Naive B cell (primary cell): ENCODE data around the gene CACNA2D3. TPM values are rescaled to one million over a fixed set of nuclear protein-coding genes. Genes with fewer than 3 reads are reported as not detected.

Experiments
- ATAC-seq, 2 donors: fragments of 150-1000 bp; cut with Tn5 transposase; 2 replicates each; pipeline ENCODE4 v1.10.0; 2021; ENCODE audit warnings: low read depth in 2 of 2, mild to moderate bottlenecking in 2 of 2, moderate library complexity in 2 of 2
- DNase-seq: peaks from one replicate; pipeline ENCODE4 v3.0.0; 2022
- H3K27ac Mint-ChIP-seq, 6 donors: one replicate each; pipeline ENCODE4 v1.8.0; 2020 to 2022; ENCODE audit warnings: mild to moderate bottlenecking in 6 of 6, mixed read lengths in 6 of 6, moderate library complexity in 5 of 6, inconsistent platforms in 2 of 6
- H3K27me3 Mint-ChIP-seq, 3 donors: one replicate each; pipeline ENCODE4 v1.8.0; 2021 to 2022; ENCODE audit warnings: mixed read lengths in 3 of 3, mild to moderate bottlenecking in 1 of 3
- H3K36me3 Mint-ChIP-seq, 2 donors: one replicate each; pipeline ENCODE4 v1.8.0; 2020 to 2022; ENCODE audit warnings: mixed read lengths in 2 of 2, inconsistent platforms in 1 of 2, mild to moderate bottlenecking in 1 of 2
- H3K4me1 Mint-ChIP-seq, 3 donors: one replicate each; pipeline ENCODE4 v1.8.0; 2020 to 2022; ENCODE audit warnings: mixed read lengths in 3 of 3, inconsistent platforms in 1 of 3, mild to moderate bottlenecking in 1 of 3, moderate library complexity in 1 of 3
- H3K4me3 Mint-ChIP-seq, 8 donors: one replicate each; pipeline ENCODE4 v1.8.0; 2020 to 2022; ENCODE audit warnings: mild to moderate bottlenecking in 8 of 8, mixed read lengths in 8 of 8, moderate library complexity in 8 of 8, inconsistent platforms in 2 of 8
- H3K9me3 Mint-ChIP-seq, 7 donors: one replicate each; pipeline ENCODE4 v1.8.0; 2020 to 2022; ENCODE audit warnings: mixed read lengths in 7 of 7, mild to moderate bottlenecking in 5 of 7, inconsistent platforms in 2 of 7, moderate library complexity in 1 of 7
- polyA plus RNA-seq, 6 donors: library from polyadenylated mRNA; unstranded; fragments of 300-500 nt; fragmentation: Illumina TruSeq; gene quantifications; one replicate each; pipeline ENCODE4 v1.2.3, GENCODE V29; 2021; ENCODE audit warnings: low read depth in 6 of 6

The CACNA2D3 gene
- polyA plus RNA-seq, 6 donors from 2014 or later, result not detected

- ATAC-seq (no peak), DNase-seq (no peak)
- Mint-ChIP-seq H3K27ac (no peak overlapping the region), H3K9me3 (peaks cover 10 to 31% (median 14%) of the 10 kb centered on the region in 7 donors), H3K4me3 (no peak overlapping the region), H3K4me1 (no peaks in the 10 kb centered on the region), H3K27me3 (no peaks in the 10 kb centered on the region), H3K36me3 (no peaks in the 10 kb centered on the region)
These were observed 405.6 kb downstream of the CACNA2D3 start for GRCh38 chr3:54527953-54528352.

GRCh38 chr3:54528668-54529067 lies 406.3 kb downstream of the CACNA2D3 start:
- Mint-ChIP-seq H3K9me3 (peaks cover 9 to 31% (median 14%) of the 10 kb centered on the region in 7 donors), H3K4me1 (no peaks in the 10 kb centered on the region), H3K4me3 (no peak overlapping the region), H3K27me3 (no peaks in the 10 kb centered on the region), H3K36me3 (no peaks in the 10 kb centered on the region), H3K27ac (no peak overlapping the region)
- ATAC-seq, result no peak
- no peak for DNase-seq

- Mint-ChIP-seq H3K9me3 (peaks cover 6 to 30% (median 14%) of the 10 kb centered on the region in 7 donors), H3K36me3 (no peaks in the 10 kb centered on the region), H3K27ac (no peak overlapping the region)
These were observed 407.7 kb downstream of the CACNA2D3 start for GRCh38 chr3:54530091-54530490.

GRCh38 chr3:54530944-54531343 lies 408.6 kb downstream of the CACNA2D3 start:
- Mint-ChIP-seq H3K36me3 (no peaks in the 10 kb centered on the region), H3K9me3 (peaks cover 2 to 22% (median 10%) of the 10 kb centered on the region in 7 donors), H3K4me1 (no peaks in the 10 kb centered on the region), H3K27me3 (no peaks in the 10 kb centered on the region), H3K4me3 (no peak overlapping the region), H3K27ac (no peak overlapping the region)
- DNase-seq, result no peak
- no peak for ATAC-seq

More at GRCh38 chr3:54530091-54530490, 407.7 kb downstream of the CACNA2D3 start:
- no peaks in the 10 kb centered on the region for H3K27me3 Mint-ChIP-seq
- ATAC-seq (no peak), DNase-seq (no peak)
- no peak overlapping the region for H3K4me3 Mint-ChIP-seq
- no peaks in the 10 kb centered on the region for H3K4me1 Mint-ChIP-seq

- DNase-seq, result no peak
- Mint-ChIP-seq H3K9me3 (peaks cover 2 to 14% (median 8%) of the 10 kb centered on the region in 7 donors), H3K4me3 (no peak overlapping the region), H3K27ac (no peak overlapping the region), H3K27me3 (no peaks in the 10 kb centered on the region), H3K4me1 (no peaks in the 10 kb centered on the region), H3K36me3 (no peaks in the 10 kb centered on the region)
- ATAC-seq, result no peak
These were observed 409.4 kb downstream of the CACNA2D3 start for GRCh38 chr3:54531741-54532140.

GRCh38 chr3:54533856-54534255 lies 411.5 kb downstream of the CACNA2D3 start:
- DNase-seq, result no peak
- no peaks in the 10 kb centered on the region for H3K36me3 Mint-ChIP-seq
- peaks cover 0 to 5% (median 3%) of the 10 kb centered on the region in 7 donors for H3K9me3 Mint-ChIP-seq
- H3K27me3 Mint-ChIP-seq, result no peaks in the 10 kb centered on the region
- no peaks in the 10 kb centered on the region for H3K4me1 Mint-ChIP-seq
- no peak overlapping the region for H3K4me3 Mint-ChIP-seq
- ATAC-seq, result no peak
- no peak overlapping the region for H3K27ac Mint-ChIP-seq

GRCh38 chr3:54535619-54536018 lies 413.3 kb downstream of the CACNA2D3 start:
- H3K9me3 Mint-ChIP-seq, result peaks cover 0 to 10% (median 0%) of the 10 kb centered on the region in 7 donors
- no peaks in the 10 kb centered on the region for H3K27me3 Mint-ChIP-seq
- H3K27ac Mint-ChIP-seq, result no peak overlapping the region
- ATAC-seq, result no peak
- no peaks in the 10 kb centered on the region for H3K36me3 Mint-ChIP-seq
- DNase-seq, result no peak
- H3K4me1 Mint-ChIP-seq, result no peaks in the 10 kb centered on the region
- no peak overlapping the region for H3K4me3 Mint-ChIP-seq

GRCh38 chr3:54536450-54536849 lies 414.1 kb downstream of the CACNA2D3 start:
- no peak overlapping the region for H3K27ac Mint-ChIP-seq
- DNase-seq, result no peak
- H3K36me3 Mint-ChIP-seq, result no peaks in the 10 kb centered on the region
- no peak overlapping the region for H3K4me3 Mint-ChIP-seq
- no peaks in the 10 kb centered on the region for H3K27me3 Mint-ChIP-seq
- no peak for ATAC-seq
- peaks cover 0 to 10% (median under 1%) of the 10 kb centered on the region in 7 donors for H3K9me3 Mint-ChIP-seq
- H3K4me1 Mint-ChIP-seq, result no peaks in the 10 kb centered on the region

GRCh38 chr3:54537506-54537905 lies 415.2 kb downstream of the CACNA2D3 start:
- Mint-ChIP-seq H3K4me3 (no peak overlapping the region), H3K4me1 (no peaks in the 10 kb centered on the region), H3K9me3 (peaks cover 0 to 10% (median 4%) of the 10 kb centered on the region in 7 donors), H3K36me3 (no peaks in the 10 kb centered on the region), H3K27me3 (no peaks in the 10 kb centered on the region), H3K27ac (no peak overlapping the region)
- DNase-seq (no peak), ATAC-seq (no peak)

- Mint-ChIP-seq H3K4me1 (no peaks in the 10 kb centered on the region), H3K4me3 (no peak overlapping the region), H3K27me3 (no peaks in the 10 kb centered on the region), H3K27ac (no peak overlapping the region), H3K36me3 (no peaks in the 10 kb centered on the region), H3K9me3 (peaks cover 0 to 10% (median 2%) of the 10 kb centered on the region in 7 donors)
- DNase-seq, result no peak
- no peak for ATAC-seq
These were observed 416.0 kb downstream of the CACNA2D3 start for GRCh38 chr3:54538346-54538745.

GRCh38 chr3:54541369-54541768 lies 419.0 kb downstream of the CACNA2D3 start:
- peaks cover 0 to 8% (median 0%) of the 10 kb centered on the region in 7 donors for H3K9me3 Mint-ChIP-seq
- H3K4me1 Mint-ChIP-seq, result no peaks in the 10 kb centered on the region
- H3K4me3 Mint-ChIP-seq, result no peak overlapping the region
- H3K27ac Mint-ChIP-seq, result no peak overlapping the region
- ATAC-seq (no peak), DNase-seq (no peak)
- no peaks in the 10 kb centered on the region for H3K36me3 Mint-ChIP-seq
- no peaks in the 10 kb centered on the region for H3K27me3 Mint-ChIP-seq

GRCh38 chr3:54543446-54543845 lies 421.1 kb downstream of the CACNA2D3 start:
- DNase-seq (no peak), ATAC-seq (no peak)
- Mint-ChIP-seq H3K4me1 (no peaks in the 10 kb centered on the region), H3K36me3 (no peaks in the 10 kb centered on the region), H3K27me3 (no peaks in the 10 kb centered on the region), H3K4me3 (no peak overlapping the region), H3K27ac (peak overlapping the region in 1 of 6 donors; percentile 18), H3K9me3 (peaks cover 0 to 9% (median 2%) of the 10 kb centered on the region in 7 donors)

- no peaks in the 10 kb centered on the region for H3K27me3 Mint-ChIP-seq
- peaks cover 0 to 9% (median 4%) of the 10 kb centered on the region in 7 donors for H3K9me3 Mint-ChIP-seq
- no peak for ATAC-seq
- no peak overlapping the region for H3K4me3 Mint-ChIP-seq
- DNase-seq, result no peak
- no peaks in the 10 kb centered on the region for H3K36me3 Mint-ChIP-seq
- H3K27ac Mint-ChIP-seq, result no peak overlapping the region
- no peaks in the 10 kb centered on the region for H3K4me1 Mint-ChIP-seq
These were observed 424.7 kb downstream of the CACNA2D3 start for GRCh38 chr3:54547051-54547450.

GRCh38 chr3:54547846-54548245 lies 425.5 kb downstream of the CACNA2D3 start:
- H3K4me1 Mint-ChIP-seq, result no peaks in the 10 kb centered on the region
- no peak overlapping the region for H3K27ac Mint-ChIP-seq
- no peak for DNase-seq
- peaks cover 0 to 9% (median 4%) of the 10 kb centered on the region in 7 donors for H3K9me3 Mint-ChIP-seq
- H3K4me3 Mint-ChIP-seq, result no peak overlapping the region
- ATAC-seq, result no peak
- H3K27me3 Mint-ChIP-seq, result no peaks in the 10 kb centered on the region
- no peaks in the 10 kb centered on the region for H3K36me3 Mint-ChIP-seq
